GM19238 (cell line): ENCODE data around the gene POFUT2.

Experiments
- DNase-seq: peaks from one replicate; pipeline ENCODE4 v3.0.0; 2011; ENCODE audit warnings: low spot score; ENCODE audit not compliant: insufficient read length

POFUT2 gene

DNA sequence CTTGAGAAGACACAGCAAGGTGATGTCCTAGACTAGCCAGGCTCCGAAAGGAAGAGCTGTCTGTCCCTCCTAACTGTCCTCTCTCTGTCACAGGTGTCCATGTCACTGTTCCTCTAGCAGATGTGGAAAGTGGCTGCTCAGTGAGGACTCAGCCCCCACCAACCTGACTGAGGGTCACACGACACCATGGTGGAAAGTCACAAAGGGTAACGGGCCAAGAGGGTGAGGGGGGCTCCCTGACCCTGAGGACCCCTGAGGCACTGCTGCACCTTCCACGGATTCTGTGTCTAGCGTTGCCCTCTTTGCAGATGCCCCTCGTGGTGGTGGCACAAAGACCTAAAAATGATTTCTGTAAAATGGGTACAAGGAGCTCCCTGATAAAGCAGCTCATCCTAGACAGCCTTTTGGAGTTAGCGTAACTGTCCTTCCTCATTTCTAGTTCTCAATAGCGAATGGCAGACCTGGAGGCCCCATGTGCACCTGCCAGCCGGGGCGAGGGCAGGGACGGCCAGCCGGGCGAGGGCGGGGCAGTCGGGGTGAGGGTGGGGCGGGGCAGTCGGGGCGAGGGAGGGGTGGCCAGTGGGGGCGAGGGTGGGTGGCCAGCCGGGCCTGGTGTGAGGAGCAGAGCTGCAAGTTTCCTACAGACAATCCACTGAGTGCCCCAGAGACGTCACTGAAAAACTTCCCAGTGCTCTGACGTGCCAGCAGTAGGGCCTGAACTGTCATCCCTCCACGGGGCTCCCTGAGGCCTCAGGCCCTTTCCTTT lies 23.4 kb downstream of the POFUT2 start:
- DNase-seq: no peak

DNA sequence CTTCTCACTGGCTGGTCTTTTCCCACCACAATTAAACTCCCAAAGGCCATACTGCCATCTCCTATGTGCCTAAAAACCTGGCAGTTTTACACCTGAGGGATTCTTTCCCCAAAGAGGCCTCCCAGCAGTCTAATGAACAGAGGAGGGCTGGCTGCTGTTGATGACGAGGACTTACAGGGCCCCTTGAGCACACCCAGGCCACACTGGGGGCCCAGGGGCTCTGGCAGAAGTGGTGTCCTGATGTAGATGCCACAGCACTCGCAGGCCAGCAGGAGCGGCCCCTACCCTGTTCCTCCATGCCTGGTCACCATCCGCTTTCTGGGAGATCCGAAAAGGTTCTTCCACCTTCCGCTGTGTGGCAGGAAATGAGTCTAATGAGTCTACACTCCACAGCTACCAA lies 24.2 kb downstream of the POFUT2 start:
- DNase-seq: no peak

DNA sequence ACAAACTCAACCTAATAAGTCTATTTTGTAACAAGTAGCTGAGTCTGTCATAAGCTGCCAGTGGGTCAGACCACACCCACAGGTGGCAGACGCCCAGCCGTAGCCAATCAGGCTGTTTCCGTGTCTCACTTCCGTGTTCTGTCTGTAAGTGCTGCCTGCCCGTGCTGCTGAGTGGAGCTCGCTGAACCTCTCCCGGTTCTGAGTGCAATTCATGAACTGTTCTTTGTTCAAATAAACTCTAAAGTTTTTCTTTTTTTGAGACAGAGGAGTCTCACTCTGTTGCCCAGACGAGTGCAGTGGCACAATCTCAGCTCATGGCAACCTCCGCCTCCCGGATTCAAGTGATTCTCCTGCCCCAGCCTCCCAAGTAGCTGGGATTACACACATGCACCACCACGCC lies 25.1 kb downstream of the POFUT2 start:
- DNase-seq: no peak

DNA sequence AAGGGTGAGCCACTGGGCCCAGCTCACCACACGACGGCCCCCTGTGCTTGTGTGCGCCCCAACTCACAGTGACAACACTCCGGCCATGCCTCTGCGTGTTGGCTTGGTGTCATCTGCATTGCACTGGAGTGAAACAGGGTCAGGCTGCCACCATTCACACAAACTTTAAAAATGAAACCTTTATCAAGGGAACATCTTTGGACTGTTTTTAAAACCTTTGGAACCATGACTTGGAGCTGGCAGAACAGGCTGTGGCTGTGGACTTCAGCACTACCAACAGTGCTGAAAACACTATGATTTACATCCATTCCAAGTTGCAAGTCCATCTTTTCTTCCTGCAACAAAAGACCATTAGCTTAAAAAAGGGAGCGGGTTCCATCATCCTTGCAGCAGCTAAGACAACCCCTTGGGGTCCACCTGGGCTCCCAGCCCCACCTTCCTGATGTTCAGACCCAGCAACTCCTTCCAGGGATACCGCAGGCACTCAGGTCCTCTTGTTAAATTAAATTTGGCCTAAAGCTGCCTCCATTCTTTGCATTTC lies 25.6 kb downstream of the POFUT2 start:
- DNase-seq: no peak

DNA sequence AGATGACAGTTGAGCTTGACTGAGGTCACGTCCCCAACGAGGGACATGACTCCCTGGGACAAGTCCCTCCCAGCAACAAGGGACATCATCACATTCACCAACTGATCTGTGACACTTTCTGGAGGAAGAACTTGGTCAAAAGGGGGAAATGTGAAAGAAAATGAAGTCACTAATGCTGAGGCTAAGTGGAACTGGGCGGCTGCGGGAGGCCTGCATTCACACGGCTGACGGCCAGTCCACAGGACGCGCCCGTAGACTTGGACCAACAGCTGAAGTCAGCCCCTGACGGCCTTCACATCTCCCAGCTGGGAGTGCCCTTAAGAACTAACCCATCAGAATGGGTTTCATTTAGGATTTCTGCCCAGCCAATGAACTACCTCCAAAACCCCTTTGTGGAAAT lies 26.6 kb downstream of the POFUT2 start:
- no peak for DNase-seq

DNA sequence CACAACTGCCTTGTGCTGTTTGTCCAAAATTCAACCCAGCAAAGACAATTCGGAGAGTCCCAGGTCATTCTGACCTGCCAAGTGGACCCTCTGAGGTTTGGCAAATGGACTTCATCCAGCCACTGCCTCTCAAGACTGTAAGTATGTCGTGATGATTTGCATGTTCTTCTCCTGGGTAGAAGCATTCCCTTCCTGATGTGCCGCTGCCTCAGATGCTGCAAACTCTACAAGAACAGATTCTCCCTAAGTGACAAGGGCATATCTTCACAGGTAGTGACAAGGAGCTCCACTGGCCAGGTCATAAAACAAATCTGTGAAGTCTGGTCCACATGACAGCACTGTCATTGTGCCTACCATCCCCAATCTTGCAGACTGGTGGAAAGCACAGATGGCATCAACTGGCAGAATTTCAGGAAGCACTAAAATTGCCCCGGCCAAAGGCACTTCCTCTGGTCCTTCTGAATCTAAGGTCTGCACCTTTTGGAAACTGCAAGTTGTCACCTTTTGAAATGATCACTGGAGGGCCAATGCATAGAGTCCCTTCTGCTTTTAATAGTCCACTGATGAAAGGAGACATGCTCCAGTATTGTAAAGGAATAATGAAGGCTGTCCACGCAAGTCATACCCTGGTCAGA lies 27.4 kb downstream of the POFUT2 start:
- no peak for DNase-seq

DNA sequence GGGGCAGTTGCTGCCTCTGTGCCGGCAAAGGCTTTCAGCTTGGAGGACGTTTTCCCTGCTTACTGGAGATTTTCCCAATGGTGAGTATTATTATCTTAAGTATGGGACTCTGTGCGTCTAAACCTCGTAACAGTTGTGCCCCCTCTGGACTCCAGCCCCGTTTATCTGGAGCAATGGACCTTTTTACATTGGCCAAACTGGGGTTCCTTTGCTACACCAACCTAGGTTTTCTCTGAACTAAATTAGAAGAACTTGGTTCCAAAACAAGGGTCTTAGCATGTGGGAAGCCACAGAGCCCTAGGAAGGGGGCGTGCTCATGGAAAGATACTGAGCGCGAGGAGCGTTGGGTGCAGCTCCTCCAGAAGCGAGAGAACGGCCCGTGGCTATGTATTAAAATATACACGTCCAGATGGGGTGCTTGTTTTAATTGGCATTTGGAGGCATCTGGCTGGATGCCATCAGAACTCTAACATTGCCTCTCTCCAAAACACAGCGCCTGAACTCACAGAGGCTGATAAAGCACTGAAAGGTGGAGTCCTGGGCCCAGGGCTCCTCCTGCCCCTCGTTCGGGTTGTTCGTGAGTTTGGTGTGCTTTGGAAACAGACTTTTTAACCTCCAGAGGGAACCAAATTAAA lies 28.4 kb downstream of the POFUT2 start:
- DNase-seq: no peak

DNA sequence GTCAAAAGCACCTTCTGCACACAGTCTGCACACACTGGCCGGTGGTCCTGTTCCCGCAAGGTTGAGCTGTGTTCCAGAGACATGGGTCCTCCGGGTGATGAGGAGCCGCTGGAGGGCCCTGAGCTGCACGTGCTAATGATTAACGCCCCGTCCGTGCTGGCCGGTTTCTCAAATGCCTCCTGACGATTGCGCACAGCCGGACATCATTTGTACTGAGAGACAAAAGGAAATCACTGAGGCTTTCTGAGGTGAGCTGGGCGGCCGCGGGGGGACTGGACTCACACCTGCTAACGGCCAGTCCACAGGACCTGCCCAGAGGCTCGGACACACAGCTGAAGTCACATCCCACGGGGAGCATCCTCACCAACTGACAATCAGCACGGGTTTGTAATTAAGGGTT lies 29.2 kb downstream of the POFUT2 start:
- no peak for DNase-seq

DNA sequence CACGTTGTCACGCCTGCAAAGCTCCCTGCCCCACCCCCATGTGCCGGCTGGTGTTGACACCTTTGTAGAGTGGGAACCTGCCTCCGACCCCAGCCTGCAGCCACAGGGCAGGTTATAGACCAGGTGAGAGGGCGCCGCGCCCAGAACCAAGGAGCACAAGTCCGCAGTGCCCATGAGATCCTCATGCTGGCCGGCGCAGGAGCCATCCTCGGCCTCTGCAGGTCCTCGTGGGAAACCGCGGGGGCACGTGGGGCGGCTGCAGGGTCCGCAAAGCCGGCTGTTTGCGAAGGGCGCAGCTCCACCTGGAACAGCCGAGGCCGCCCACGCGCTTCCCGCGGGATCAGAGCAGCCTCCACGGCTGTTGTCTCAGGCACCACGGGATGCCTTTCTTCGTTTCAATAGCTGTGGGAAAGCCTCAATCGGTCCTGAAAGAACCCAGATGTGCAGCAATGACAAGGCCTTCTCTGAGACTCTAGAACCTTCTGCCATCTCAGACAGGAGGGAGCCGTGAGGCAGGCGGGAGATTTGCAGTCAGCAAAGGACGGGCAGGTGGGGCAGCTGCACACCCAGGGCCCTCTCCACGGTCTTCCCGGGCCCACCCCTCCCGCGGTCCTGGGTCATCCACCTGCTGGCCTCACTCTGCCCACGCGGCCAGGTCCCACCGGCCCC lies 29.9 kb downstream of the POFUT2 start:
- no peak for DNase-seq

DNA sequence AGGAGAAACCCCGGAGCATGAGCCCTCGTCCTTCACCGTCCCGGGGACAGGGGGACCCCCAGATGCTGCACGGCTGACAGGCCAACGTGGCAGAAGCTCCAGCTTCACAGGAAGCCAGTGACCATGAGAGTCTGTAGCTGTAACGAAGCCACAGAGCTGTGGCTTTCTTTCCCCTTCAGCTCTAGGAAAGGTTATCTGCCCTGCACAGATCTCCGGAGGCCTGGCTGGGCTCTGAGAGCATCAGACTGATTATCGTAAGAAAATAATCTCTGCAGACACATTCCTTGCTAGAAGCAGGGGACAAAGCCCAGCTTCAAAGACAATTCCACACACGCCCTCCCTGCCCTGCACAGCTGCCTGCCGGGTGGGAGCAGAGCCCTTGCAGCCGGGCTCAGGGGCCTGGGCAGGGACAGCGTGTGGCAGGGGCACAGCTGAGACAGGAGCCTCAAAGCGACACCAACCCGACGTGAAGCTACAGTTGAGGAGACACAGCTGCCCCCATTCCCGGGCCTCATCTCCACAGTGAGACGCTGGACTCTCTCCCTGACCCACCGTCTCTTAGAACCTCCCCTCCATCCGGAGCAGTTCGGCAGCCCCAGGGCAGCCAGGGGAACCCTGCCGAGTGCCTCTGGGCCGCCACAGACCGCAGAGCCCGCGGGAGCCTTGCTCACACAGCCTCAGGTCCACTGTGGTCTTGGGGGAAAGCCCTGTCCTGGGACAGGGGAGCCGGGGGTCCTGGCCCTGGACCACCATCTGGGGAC lies 30.6 kb downstream of the POFUT2 start:
- DNase-seq: no peak

DNA sequence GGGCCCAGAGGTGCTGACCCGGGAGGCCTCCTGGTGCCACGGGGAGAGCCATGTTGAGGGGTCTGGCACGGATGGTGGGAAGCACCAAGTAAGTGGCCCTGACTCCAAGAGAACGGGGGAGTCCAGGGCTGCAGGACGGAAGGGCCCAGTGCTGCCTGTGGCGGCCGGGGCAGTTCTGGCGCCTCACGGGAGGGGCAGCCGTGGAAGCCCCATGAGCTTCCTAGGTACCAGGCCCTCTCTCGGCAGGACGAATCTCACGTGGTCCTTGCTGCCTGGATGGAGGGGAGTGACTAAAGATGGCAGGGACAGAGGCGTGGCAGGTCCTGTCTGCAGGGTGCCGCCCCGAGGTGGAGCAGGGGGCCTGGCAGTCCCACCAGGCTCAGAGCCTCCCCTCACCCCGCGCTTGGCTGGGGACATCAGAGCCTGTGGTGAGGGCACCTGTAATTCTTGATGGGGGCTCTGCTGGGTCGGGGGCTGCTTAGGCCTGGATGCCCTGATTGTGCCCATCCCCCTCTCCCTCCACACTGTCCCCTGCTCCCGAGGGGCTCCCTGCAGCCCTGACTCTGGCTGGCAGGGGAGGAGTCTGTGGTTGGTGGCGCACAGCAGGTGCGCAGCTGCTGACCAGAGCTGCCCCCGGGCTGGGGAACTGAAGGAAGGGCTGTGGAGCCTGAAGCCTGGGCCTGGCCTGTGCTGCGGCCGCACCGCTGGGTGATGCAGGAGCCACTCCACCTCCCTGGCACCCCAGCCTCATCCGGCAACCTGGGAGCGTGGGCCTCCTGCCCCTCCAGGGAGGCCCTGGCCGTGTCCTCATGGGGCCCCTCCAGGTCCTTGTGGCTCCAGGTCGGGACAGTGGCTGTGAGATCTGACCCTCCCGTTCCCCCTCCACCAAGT lies 31.4 kb downstream of the POFUT2 start:
- DNase-seq: no peak

DNA sequence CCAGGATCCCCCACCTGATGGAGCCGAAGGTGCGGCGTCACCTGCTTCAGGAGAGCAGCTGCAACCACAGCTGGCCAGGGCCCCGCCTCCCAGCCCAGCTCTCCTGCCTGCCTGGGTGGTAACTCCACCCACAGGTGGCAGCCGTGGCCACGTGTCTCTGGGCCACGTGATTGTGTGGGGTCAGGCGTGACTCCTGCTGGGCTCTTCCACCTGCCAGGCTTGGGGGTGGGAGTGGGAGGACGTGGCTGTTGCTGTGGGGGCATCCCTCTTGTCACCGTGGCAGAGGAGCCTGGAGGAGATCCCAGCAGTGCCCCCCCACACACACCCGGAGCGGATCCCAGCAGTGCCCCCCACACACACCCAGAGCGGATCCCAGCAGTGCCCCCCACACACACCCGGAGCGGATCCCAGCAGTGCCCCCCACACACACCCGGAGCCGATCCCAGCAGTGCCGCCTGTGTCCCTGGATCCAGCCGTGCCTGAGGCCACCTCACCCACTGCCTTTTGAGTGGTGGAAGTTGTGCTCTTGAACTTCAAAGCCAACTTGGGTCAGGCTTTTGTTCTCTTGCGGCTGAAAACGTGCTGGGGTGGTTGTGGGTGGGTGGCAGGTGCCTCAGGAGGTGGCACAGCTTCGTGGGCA lies 32.2 kb downstream of the POFUT2 start:
- DNase-seq: no peak

DNA sequence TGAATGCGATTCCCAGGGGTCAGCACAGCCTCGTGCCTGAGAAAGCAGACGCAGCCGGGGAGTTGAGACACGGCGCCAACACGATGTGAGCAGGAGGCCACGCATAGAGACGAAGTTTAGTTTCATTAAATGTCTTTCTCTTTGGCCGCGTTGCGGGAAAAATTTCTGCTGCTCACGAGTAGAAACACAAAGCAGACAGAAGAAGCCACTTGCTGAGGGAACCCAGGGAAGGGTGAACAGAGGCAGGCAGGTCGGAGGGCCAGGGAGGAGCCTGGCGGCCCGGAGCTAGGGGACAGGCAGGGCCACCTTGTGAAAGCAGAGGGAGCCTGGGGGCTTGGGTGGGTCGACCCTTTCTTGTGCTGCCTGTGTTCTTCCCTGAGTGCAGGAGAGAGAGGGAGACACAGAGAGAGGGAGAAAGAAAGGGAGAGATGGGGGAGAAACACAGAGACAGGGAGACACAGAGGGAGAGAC lies 33.2 kb downstream of the POFUT2 start:
- no peak for DNase-seq

DNA sequence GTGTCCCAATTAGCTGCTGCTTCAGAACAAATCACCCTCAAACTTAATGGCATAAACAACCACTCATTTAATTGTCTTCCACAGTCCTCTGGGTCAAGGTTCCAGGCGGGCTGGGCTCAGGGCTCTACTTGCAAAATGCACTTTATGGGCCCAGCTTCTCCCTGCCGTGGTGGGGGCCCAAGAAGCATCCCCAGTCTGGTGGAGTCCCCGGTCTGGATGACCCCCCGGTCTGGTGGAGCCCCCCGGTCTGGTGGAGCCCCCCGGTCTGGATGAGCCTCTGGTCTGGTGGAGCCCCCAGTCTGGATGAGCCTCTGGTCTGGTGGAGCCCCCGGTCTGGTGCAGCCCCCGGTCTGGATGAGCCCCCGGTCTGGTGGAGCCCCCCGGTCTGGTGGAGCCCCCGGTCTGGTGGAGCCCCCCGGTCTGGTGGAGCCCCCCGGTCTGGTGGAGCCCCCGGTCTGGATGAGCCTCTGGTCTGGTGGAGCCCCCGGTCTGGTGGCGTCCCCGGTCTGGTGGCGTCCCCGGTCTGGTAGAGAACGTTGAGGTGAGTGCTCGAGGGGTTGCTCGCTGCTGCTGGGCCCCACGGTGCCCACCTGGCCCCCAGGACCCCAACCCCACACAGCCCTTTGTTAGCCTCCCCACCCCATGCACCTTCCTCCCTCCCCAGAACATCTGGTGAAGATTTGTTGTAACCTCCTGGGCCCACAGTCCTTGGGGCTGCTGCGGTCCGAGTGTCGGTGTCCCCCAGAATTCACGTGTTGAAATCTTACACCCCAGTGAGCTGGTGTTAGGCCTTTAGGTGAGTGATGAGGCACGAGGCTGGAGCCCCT lies 33.8 kb downstream of the POFUT2 start:
- no peak for DNase-seq

DNA sequence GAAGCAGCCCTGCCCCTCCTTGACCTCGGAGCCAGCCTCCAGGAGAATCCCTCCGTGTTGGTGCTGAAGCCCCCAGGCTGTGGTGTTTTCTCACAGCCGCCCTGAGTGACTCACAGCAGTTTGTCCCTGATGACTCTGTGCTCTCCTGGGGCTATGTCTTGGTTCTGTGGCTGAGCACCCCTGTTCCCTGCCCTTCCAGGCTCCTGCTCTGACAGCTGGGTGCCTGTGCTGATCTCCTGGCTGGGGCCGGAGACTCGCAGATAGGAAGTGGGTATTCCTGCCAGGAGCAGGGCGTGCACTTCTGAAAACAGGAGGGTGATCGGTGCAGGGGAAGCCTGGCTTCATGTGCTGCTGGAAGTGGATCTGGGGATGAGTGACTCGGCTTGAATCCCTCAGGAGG lies 34.5 kb downstream of the POFUT2 start:
- no peak for DNase-seq

DNA sequence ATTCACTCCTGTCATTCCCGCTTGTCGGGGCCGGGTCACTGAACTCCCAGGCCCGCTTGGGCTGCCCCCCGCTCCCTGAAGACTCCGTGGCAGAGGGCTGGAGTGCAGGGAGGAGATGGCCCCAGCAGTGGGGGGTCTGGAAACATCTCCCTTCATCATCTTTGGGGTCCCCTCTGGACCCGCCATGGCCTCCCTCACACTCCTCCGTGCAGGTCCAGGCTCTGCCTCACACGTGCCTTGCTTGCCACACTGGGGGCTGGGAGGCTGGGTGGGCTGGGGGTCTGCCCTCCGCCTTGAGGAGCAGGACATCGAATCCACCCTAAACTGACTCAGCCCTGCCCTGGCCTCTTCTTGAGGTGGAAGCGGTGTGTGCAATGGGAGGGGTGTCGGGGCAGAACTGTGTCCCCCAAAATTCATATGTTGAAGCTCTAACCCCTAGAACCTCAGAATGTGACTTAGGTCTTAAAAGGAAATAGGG lies 35.2 kb downstream of the POFUT2 start:
- DNase-seq: no peak

DNA sequence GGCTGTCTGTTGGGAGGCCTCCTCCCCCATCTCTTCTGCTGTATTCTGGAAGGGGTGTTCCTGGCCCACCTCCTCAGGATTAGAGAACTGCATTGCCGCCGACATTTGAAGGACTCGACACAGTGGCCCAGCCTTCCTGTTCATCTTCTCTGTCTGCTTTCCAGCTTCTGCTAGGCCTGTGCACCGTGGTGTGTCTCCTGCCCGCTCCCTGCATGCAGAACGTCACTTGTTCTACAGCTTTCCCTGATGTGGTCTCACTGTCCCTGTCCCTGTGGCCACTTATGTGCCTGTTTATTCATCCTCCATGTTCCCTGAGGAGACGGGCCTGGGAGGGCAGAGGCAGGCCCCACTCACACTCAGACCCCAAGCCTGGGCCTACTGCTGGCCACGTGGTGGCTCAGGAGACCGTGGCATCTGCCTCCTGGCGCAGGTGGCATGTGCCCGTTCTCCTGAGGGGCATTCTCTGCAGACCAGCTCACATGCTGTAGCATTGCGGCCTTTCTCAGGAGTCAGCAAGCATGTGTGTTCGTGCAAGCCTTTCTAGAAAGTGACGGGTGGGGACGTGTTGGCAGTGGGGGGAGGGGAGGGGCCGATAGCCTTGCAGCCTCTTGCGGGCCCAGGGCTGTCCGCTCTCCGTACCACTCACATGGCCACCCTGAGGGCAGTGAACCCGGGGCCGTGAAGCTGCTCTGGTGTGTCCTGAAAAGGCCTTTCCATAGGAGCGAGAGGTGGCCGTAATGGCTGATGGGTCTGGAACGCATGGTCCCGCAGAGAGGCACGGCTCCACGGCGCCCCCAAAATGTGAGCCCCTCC lies 35.9 kb downstream of the POFUT2 start:
- no peak for DNase-seq
